ENCODE measurements around the gene PGAP6. TPM values are rescaled to one million over a fixed set of nuclear protein-coding genes. Genes with fewer than 3 reads are reported as not detected.
A peak's percentile ranks its signal among the peaks of the same experiment; 100 is the strongest.

Gene PGAP6
- total RNA-seq, 1 experiment from 2014 or later, result 85.5 TPM

- Histone ChIP-seq H3K27me3 (replicated peaks; ENCODE audit: control insufficient read depth, insufficient read depth, low read length) (no peaks in the 10 kb centered on the region), H3K9me3 (no peaks in the 10 kb centered on the region), H3K4me3 (ENCODE audit: low read depth, low read length) (no peak overlapping the region), H3K4me1 (0 out of 2 replicates have a peak, but pooled peaks cover under 1% of the 10 kb centered on the region), H3K36me3 (ENCODE audit: control insufficient read depth, insufficient read depth, low read length) (peaks cover 3% of the 10 kb centered on the region; the same call in 1 of the 2 replicates)
- Mint-ChIP-seq H3K4me3 (ENCODE audit: unreplicated experiment) (no peak overlapping the region), H3K27ac (ENCODE audit: unreplicated experiment) (peak overlapping the region; percentile 22), H3K4me1 (ENCODE audit: low read depth, unreplicated experiment) (peaks cover 11% of the 10 kb centered on the region), H3K9me3 (ENCODE audit: unreplicated experiment) (no peaks in the 10 kb centered on the region), H3K27me3 (ENCODE audit: insufficient read depth, unreplicated experiment) (no peaks in the 10 kb centered on the region), H3K36me3 (ENCODE audit: insufficient read depth, unreplicated experiment) (peaks cover 41% of the 10 kb centered on the region)
- no peak for TF ChIP-seq CTCF (IDR thresholded peaks at IDR 0.05; ENCODE audit: insufficient read depth in 1 of 2, low read depth in 1 of 2, low read length in 1 of 2, severe bottlenecking in 1 of 2, unreplicated experiment in 1 of 2)
- BruUV-seq (replicated peaks), result no TSS peak
- no peak for DNase-seq
- ChIA-PET POLR2A (no interaction called here), CTCF (no interaction called here)
- intact Hi-C loops (cut with micrococcal nuclease; ENCODE audit: unreplicated experiment), result no loop called here
Measured at GRCh38 chr16:340370-341091, 41.2 kb downstream of the PGAP6 start.

- Mint-ChIP-seq H3K4me3 (ENCODE audit: unreplicated experiment) (no peak overlapping the region), H3K36me3 (ENCODE audit: insufficient read depth, unreplicated experiment) (peaks cover 38% of the 10 kb centered on the region), H3K9me3 (ENCODE audit: unreplicated experiment) (no peaks in the 10 kb centered on the region), H3K27me3 (ENCODE audit: insufficient read depth, unreplicated experiment) (no peaks in the 10 kb centered on the region), H3K4me1 (ENCODE audit: low read depth, unreplicated experiment) (peaks cover 18% of the 10 kb centered on the region), H3K27ac (ENCODE audit: unreplicated experiment) (peak overlapping the region; percentile 22)
- CTCF ChIA-PET, result no interaction called here
- H3K36me3 ChIP-seq (ENCODE audit: control insufficient read depth, insufficient read depth, low read length), result peaks cover under 1% of the 10 kb centered on the region; the same call in 1 of the 2 replicates
- POLR2A ChIA-PET, result no interaction called here
- DNase-seq, result no peak
- no peak overlapping the region for H3K4me3 ChIP-seq (ENCODE audit: low read depth, low read length)
- TF ChIP-seq CTCF (IDR thresholded peaks at IDR 0.05; ENCODE audit: insufficient read depth in 1 of 2, low read depth in 1 of 2, low read length in 1 of 2, severe bottlenecking in 1 of 2, unreplicated experiment in 1 of 2), result no peak
- no peaks in the 10 kb centered on the region for H3K27me3 ChIP-seq (replicated peaks; ENCODE audit: control insufficient read depth, insufficient read depth, low read length)
- intact Hi-C loops (cut with micrococcal nuclease; ENCODE audit: unreplicated experiment), result no loop called here
- H3K9me3 ChIP-seq, result no peaks in the 10 kb centered on the region
- no TSS peak for BruUV-seq (replicated peaks)
- H3K4me1 ChIP-seq, result peaks cover 9% of the 10 kb centered on the region; the same call in 1 of the 2 replicates
Measured at GRCh38 chr16:339680-340079, 42.1 kb downstream of the PGAP6 start.

- H3K36me3 ChIP-seq (ENCODE audit: control insufficient read depth, insufficient read depth, low read length), result no peaks in the 10 kb centered on the region
- Mint-ChIP-seq H3K36me3 (ENCODE audit: insufficient read depth, unreplicated experiment) (peaks cover 28% of the 10 kb centered on the region), H3K4me1 (ENCODE audit: low read depth, unreplicated experiment) (peaks cover 24% of the 10 kb centered on the region), H3K27me3 (ENCODE audit: insufficient read depth, unreplicated experiment) (no peaks in the 10 kb centered on the region), H3K27ac (ENCODE audit: unreplicated experiment) (no peak overlapping the region), H3K4me3 (ENCODE audit: unreplicated experiment) (no peak overlapping the region), H3K9me3 (ENCODE audit: unreplicated experiment) (no peaks in the 10 kb centered on the region)
- intact Hi-C loops (cut with micrococcal nuclease; ENCODE audit: unreplicated experiment), result no loop called here
- BruUV-seq (replicated peaks), result no TSS peak
- ChIA-PET POLR2A (no interaction called here), CTCF (interaction anchor here (0.7 to 3.2 kb wide), 2 partner anchors 14 to 15 kb away, joined by 3 to 10 read pairs; partner anchors contain the start of gene AXIN1)
- DNase-seq, result no peak
- no peaks in the 10 kb centered on the region for H3K27me3 ChIP-seq (replicated peaks; ENCODE audit: control insufficient read depth, insufficient read depth, low read length)
- TF ChIP-seq CTCF (IDR thresholded peaks at IDR 0.05; ENCODE audit: insufficient read depth in 1 of 2, low read depth in 1 of 2, low read length in 1 of 2, severe bottlenecking in 1 of 2, unreplicated experiment in 1 of 2), result no peak
- H3K4me1 ChIP-seq, result peaks cover 16% of the 10 kb centered on the region; the same call in 1 of the 2 replicates
- H3K9me3 ChIP-seq, result no peaks in the 10 kb centered on the region
- no peak overlapping the region for H3K4me3 ChIP-seq (ENCODE audit: low read depth, low read length)
Measured at GRCh38 chr16:337975-338575, 43.7 kb downstream of the PGAP6 start.
